Lung (tissue), 12 donors: ENCODE results near the gene YWHAE. TPM values are rescaled to one million over a fixed set of nuclear protein-coding genes. Genes with fewer than 3 reads are reported as not detected.
"Not testable (repeated sequence)": the region's sequence is repeated elsewhere in the genome, so short reads cannot be mapped to it uniquely, and the experiment has no call there.

Experiments
- ATAC-seq: fragments of 200-7000 bp; cut with Tn5 transposase; one replicate; pipeline ENCODE4 v1.9.1; 2020; ENCODE audit warnings: moderate number of reproducible peaks; ENCODE audit not compliant: insufficient read depth, low FRiP score
- DNase-seq, 3 donors: peaks; one replicate each; pipeline ENCODE4 v3.0.0-alpha.2; 2013 to 2017
- H3K27ac ChIP-seq, 2 donors: one replicate each; pipeline ENCODE4 v1.5.1; 2013; ENCODE audit warnings: mild to moderate bottlenecking in 2 of 2, moderate library complexity in 2 of 2, control low read depth in 1 of 2, inconsistent platforms in 1 of 2, low read depth in 1 of 2, low read length in 1 of 2
- H3K27me3 ChIP-seq, 3 donors: one replicate each; pipeline ENCODE4 v1.5.1; 2013; ENCODE audit warnings: low read length in 2 of 3; ENCODE audit not compliant: control insufficient read depth in 3 of 3, insufficient read depth in 3 of 3
- H3K36me3 ChIP-seq, 4 donors: one replicate each; pipeline ENCODE4 v1.5.1; 2013; ENCODE audit warnings: low read length in 4 of 4, mild to moderate bottlenecking in 1 of 4, moderate library complexity in 1 of 4; ENCODE audit not compliant: control insufficient read depth in 4 of 4, insufficient read depth in 4 of 4
- H3K4me1 ChIP-seq, 5 donors: one replicate each; pipeline ENCODE4 v1.5.1; 2013; ENCODE audit warnings: low read length in 5 of 5, mild to moderate bottlenecking in 2 of 5, moderate library complexity in 1 of 5; ENCODE audit not compliant: control insufficient read depth in 5 of 5, insufficient read depth in 5 of 5
- H3K4me3 ChIP-seq: one replicate; pipeline ENCODE4 v1.5.1; 2013; ENCODE audit warnings: mild to moderate bottlenecking, control low read depth, moderate library complexity
- H3K9ac ChIP-seq, 2 donors: one replicate each; pipeline ENCODE4 v1.5.1; 2013; ENCODE audit warnings: low read length in 2 of 2, control low read depth in 1 of 2; ENCODE audit not compliant: insufficient read depth in 1 of 2
- H3K9me3 ChIP-seq, 4 donors: one replicate each; pipeline ENCODE4 v1.5.1; 2013; ENCODE audit warnings: low read length in 3 of 4, mild to moderate bottlenecking in 1 of 4, moderate library complexity in 1 of 4; ENCODE audit not compliant: control insufficient read depth in 4 of 4, insufficient read depth in 3 of 4
- WGBS, 2 donors: extraction: QIAGEN DNeasy Blood & Tissue Kit; methylation state at CpG; one replicate each; pipeline ENCODE4 v1.1.7; 2013; 5-methylcytosine and 5-hydroxymethylcytosine counted together
- polyA plus RNA-seq, 2 donors: library from polyadenylated mRNA; stranded (reverse); fragments of 200-250 nt; gene quantifications; one replicate each; pipeline ENCODE4 v1.2.1, GENCODE V29; 2013
- total RNA-seq, 2 donors: library from RNA; depleted of rRNA in 1 of 2; stranded (reverse); fragments of >200 nt in 1 of 2; gene quantifications; one replicate each; pipeline ENCODE4 v1.2.1, GENCODE V29; 2014 to 2021
- TF ChIP-seq, protein P1 (sequence below): IDR thresholded peaks from 2 replicates; pipeline ENCODE4 v1.5.1; 2012; ENCODE audit warnings: mild to moderate bottlenecking; ENCODE audit errors: control extremely low read depth, extremely low read depth
- donor health status: control.
- donor health status: control.
- donor health status: Bipolar disorder and iron deficiency.
- donor health status: healthy.
- donor health status: DM: yes; HTN: yes; CAD: no.

The YWHAE gene
- total and polyA plus RNA-seq, 4 donors = 348 to 432 (median 395) TPM

- H3K4me3 ChIP-seq = no peak overlapping the region
- no peak overlapping the region for H3K9ac ChIP-seq
- H3K27me3 ChIP-seq = no peaks in the 10 kb centered on the region
- no peak for ATAC-seq
- no peak overlapping the region for H3K27ac ChIP-seq
- TF ChIP-seq, protein P1, sequence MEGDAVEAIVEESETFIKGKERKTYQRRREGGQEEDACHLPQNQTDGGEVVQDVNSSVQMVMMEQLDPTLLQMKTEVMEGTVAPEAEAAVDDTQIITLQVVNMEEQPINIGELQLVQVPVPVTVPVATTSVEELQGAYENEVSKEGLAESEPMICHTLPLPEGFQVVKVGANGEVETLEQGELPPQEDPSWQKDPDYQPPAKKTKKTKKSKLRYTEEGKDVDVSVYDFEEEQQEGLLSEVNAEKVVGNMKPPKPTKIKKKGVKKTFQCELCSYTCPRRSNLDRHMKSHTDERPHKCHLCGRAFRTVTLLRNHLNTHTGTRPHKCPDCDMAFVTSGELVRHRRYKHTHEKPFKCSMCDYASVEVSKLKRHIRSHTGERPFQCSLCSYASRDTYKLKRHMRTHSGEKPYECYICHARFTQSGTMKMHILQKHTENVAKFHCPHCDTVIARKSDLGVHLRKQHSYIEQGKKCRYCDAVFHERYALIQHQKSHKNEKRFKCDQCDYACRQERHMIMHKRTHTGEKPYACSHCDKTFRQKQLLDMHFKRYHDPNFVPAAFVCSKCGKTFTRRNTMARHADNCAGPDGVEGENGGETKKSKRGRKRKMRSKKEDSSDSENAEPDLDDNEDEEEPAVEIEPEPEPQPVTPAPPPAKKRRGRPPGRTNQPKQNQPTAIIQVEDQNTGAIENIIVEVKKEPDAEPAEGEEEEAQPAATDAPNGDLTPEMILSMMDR = no peak
- peaks cover 0 to 8% (median 2%) of the 10 kb centered on the region in 4 donors for H3K36me3 ChIP-seq
- 55 to 80% methylated on average over 9 to 10 of the region's 10 CpGs for WGBS, 2 donors
- no peak for DNase-seq
- H3K4me1 ChIP-seq = peaks cover 5 to 55% (median 23%) of the 10 kb centered on the region in 5 donors
- no peaks in the 10 kb centered on the region for H3K9me3 ChIP-seq
These were observed 20.1 kb downstream of the YWHAE start for GRCh38 chr17:1379930-1380313.

GRCh38 chr17:1379208-1379929 is 20.7 kb downstream of the YWHAE start:
- WGBS, 2 donors = 63 to 76% methylated on average over 11 of the region's 11 CpGs
- ATAC-seq = no peak
- no peaks in the 10 kb centered on the region for H3K9me3 ChIP-seq
- H3K4me3 ChIP-seq = no peak overlapping the region
- H3K4me1 ChIP-seq = peaks cover 5 to 54% (median 23%) of the 10 kb centered on the region in 5 donors
- H3K36me3 ChIP-seq = peaks cover 0 to 8% (median 2%) of the 10 kb centered on the region in 4 donors
- no peak for DNase-seq
- no peaks in the 10 kb centered on the region for H3K27me3 ChIP-seq
- H3K9ac ChIP-seq = no peak overlapping the region
- H3K27ac ChIP-seq = no peak overlapping the region
- TF ChIP-seq, protein P1 = no peak

- H3K9ac ChIP-seq, H3K27ac ChIP-seq, ATAC-seq, H3K36me3 ChIP-seq, H3K4me3 ChIP-seq, H3K9me3 ChIP-seq, DNase-seq, H3K27me3 ChIP-seq: not testable (repeated sequence)
- 84 to 89% methylated on average over 10 of the region's 10 CpGs for WGBS, 2 donors
- H3K4me1 ChIP-seq = peaks cover 10 to 52% (median 26%) of the 10 kb centered on the region in 5 donors
These were observed 21.6 kb downstream of the YWHAE start for GRCh38 chr17:1378476-1378860.

GRCh38 chr17:1377334-1377733 is 22.7 kb downstream of the YWHAE start:
- peaks cover 10 to 52% (median 26%) of the 10 kb centered on the region in 5 donors for H3K4me1 ChIP-seq
- ATAC-seq = no peak
- H3K36me3 ChIP-seq = peaks cover 0 to 4% (median under 1%) of the 10 kb centered on the region in 4 donors
- TF ChIP-seq, protein P1 = no peak
- DNase-seq = no peak
- no peak overlapping the region for H3K9ac ChIP-seq
- no peak overlapping the region for H3K4me3 ChIP-seq
- 71 to 82% methylated on average over 3 of the region's 3 CpGs for WGBS, 2 donors
- no peaks in the 10 kb centered on the region for H3K9me3 ChIP-seq
- H3K27me3 ChIP-seq = no peaks in the 10 kb centered on the region
- peak overlapping the region in 1 of 2 donors; percentile 17 for H3K27ac ChIP-seq
